MM.1S (cell line): ENCODE results near the gene MEIS2.

Source experiments
- CTCF ChIP-seq: fragments of 300-600 bp; sonication (generic); IDR thresholded peaks from 2 replicates; pipeline ENCODE4 v1.5.1; 2016; ENCODE audit warnings: antibody characterized with exemption, low read length, mixed read lengths
- EZH2 ChIP-seq: fragments of 300-600 bp; sonication (generic); optimal IDR thresholded peaks from 2 replicates; pipeline ENCODE3; 2017; ENCODE audit warnings: low read depth, mild to moderate bottlenecking, antibody characterized with exemption, low read length, mixed read lengths

- TF ChIP-seq CTCF (no peak), EZH2 (no peak)
These were observed 151.4 kb downstream of the MEIS2 start for GRCh38 chr15:36948982-36949381.
